GM19351 (cell line): ENCODE measurements around the gene GCG.

ENCODE experiments used
- ATAC-seq: cut with Tn5 transposase; IDR thresholded peaks from one replicate; pipeline ENCODE4 v1.9.1; 2021; ENCODE audit warnings: mild to moderate bottlenecking, moderate library complexity; ENCODE audit not compliant: unreplicated experiment

GCG gene

DNA sequence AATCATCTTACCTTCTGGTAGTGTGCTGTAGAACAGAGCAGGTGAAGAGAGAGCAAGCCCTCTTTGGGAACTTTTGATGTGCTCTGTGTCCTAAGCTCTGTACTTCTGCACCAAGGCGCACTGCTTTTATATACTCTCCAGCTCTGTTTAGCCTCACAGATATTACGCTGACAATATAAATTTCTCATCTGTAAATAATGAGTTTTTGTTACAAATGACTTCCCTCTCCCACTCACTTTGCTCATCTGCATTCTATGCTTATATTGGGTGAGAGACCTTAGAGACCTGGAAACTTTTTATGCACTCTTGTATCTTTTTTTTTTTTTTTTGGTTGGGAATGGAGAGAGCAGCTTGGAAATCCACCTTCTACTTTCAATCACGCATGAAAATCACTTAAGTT, at the start of gene GCG:
Gene GCG, minus strand, starts transcription at position 101 of the 400 bp plus-strand sequence. CDS start 3,069 bp downstream, outside the sequence.
- ATAC-seq, result no peak

DNA sequence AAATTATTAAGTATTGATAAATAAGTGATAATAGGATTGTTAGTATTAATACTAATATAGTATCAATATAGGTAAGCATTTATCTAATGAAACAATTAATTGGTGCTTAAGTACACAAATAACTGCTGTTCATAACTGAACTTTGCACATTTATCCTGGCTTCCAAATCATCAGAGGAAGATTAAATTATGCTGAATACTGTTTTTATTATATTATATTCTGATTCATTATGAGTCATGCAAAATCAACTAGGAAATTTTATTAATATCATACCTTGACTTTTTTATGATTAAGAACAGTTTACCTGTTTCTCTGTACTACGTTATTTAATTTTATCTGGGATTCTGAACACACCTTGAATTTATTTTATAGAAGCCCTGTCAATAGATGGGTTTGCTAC, 48.6 kb upstream of the GCG start:
- ATAC-seq, result no peak

DNA sequence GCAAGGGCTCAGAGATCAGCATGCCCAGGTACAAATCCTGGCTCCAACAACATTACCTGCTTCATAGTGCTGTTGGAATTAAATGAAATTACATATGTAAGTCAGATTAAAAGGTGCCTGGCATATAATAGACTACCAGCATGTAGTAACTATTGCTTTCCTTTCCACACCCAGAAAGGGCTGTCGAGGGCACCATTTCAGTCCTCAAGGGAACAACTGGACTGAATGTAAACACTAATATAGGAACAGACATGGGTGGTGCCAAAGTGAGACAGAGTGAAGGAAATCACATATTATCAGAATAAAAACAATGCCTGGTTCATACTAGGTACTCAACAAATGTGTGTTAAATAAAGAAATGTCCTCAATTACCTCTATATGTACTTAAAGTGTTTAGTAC, 47.9 kb upstream of the GCG start:
- ATAC-seq, result no peak

DNA sequence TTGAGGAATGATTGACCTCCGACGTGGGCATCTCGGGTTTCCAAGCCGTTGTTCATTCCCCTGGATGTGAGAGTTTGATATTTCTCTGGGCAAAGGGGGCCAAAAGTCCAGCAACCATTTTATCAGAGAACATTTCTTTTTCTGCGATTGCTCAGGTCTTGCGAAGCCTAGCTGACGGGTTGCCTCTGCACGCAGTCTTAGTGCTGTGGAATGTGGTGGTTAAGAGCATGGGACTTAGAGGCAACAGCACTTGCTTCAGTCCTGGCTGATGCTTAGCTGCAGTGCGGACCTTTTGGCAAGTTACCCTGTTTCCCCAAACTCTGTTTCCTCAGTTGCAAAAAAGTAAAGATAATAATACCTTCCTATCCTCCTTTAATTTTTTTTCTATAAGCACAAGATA, 46.2 kb upstream of the GCG start:
- ATAC-seq, result no peak

DNA sequence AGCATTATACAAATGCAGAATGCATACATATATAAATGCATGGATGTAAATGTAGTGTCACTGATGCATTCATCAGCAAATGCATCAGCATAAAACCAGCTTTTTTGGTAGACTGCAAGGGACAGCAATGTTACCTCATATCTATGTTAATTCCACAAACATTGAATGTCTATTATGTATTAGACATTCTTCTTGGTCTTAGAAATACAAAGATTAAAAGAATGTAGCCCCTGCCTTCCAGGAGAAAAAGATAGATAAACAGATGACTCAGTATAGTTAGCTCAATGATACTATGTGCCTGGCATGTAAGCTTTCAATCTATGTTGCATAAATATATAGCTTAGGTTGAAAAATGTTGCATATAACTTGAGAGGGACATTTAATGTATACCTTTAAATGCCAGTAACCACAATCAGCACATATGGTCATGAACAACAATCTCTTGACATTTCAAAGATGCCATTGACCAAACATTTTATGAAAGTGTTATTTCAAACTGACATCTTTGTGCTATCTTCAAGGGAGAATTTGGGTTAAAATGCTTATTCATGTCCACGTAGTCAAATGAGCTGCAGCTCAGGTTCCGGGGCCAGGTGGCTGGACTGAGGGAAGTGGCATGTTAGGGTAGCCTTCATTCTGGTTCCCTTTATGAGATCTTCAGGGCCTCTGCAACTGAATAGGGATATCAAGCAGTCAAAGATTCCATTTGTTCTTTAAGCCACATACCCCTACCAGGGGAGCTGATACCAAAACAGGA, 45.2 kb upstream of the GCG start:
- ATAC-seq, result no peak

DNA sequence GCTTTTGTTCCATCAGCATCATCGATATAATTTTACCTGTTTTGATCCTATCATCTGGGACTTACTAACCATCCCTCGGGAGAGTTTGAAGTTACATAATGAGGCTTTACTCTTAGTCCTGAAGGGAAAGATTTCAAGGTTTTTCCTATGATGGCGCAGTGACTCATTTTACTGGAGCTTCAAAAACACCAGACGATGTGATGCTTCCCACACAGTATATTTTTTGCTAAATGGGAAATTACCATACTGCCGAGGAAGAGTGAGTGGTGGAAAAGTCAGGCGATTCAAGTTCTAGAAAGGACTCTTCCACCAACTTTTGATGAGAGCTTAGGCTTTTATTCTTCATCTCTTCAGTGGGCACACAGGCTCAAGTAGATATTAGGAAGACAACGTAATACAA, 44.6 kb upstream of the GCG start:
- no peak for ATAC-seq

DNA sequence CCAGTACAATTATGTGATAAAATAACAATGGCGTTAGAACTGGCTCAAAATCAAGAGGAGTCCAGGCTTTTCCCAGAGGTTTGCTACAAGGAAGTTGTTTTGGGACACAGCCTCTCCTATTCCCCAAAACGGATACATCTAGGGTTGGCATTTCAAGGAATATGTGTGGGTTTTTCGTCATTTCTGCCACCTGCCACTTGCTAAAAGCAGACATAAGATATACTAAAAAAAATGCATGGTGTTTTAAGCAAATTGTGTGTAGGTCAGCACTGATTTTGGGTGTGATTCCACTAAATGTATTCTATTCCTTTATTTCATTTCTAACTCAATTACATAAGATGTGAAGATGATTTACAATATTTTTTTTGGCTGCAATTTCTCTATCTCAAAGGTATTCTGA, 36.4 kb upstream of the GCG start:
- no peak for ATAC-seq

DNA sequence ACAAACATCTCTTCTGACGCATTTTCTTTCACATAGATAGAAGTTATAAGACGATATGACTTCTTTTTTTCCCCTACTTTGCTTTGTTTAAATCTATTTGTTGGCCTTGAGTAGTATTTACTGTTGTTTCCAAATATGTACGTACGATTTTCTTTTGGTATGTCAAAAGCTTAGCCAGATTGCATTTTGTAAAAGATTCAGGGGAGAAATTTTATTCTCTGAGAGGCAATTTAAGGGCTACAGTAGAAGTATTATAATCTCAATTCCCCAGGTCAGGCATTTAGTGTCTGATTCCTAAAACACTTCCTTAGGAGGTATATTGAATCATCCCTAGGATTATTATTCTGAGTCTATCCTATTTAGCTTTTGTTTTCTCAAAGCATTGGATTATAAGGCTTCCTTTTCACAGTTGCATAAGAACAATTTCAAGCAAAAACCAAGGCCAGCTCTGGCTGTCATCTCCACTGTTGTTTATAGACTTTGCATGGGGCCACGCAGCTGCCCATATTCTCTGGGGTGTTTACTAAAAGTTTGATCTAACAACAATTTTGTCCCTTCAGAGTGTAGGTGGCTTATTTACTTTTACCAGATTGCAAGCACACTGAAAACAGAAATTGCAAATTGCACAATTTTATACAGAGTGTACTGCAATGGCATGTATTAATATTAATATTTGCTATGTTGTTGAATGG, 33.6 kb upstream of the GCG start:
- ATAC-seq, result no peak

DNA sequence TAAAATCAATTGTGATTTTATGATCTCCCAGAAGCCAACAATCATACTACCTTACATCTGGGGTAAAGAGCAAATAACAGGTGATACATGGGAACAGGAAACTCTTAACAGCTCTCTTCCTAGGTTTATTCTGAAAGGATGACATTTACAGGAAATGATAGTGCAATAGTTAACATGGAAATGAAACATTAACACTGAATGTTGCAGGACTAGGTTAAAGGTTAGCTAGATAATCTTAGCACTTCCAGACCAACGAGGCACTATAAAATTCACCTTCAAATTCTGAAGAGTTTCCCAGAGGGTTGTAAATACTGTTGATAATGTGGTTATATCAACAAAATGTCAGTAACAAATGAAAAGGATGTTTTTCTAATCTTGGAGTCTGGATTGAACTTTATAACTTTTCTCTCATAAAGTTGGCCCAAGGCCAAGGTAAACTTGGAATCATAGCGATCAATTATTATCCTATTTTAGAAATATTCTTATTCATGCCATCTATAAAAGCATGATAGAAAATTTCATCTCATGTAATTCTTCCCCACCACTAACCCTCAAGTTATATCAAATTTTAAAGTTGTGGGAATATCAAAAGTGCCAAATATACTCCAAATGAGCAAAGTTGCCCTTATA, 32.9 kb upstream of the GCG start:
- no peak for ATAC-seq

DNA sequence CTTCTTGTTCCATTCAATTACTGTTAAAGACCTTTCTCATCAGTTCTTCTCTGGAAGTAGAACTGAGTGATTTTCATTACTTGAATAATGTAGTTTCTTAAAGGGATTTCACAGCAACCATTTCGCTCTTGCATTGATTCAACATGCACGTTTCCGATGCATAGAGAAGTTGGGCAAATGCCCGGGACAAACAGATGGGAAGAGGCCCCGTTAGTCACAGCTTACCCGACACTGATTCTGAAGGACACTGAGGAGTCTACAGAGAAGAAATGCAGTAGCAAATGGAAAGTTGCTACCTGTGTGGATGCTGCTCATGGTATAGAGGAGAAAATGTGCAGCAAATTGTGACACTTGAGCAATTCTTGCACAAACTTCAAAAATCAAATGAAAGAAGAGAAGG, 32.3 kb upstream of the GCG start:
- ATAC-seq, result no peak

DNA sequence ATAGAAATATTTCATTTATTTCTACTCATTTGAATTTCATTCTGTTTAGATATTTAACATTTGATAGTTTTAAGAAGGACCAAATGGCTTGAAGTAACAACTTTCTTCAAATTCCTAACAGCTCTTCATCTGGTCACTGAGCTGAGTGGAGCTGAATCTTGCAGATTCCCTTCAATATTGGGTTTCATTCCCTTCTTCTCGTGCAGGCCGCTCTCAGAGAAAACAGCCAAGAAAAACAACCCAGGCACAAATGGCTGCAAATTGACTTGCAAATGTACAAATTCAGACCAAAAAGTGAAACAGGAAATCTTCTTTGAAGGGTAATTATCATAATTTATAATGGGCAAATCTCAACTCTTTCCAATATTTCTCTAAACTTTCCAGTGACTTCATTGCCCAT, 30.3 kb upstream of the GCG start:
- ATAC-seq, result no peak

DNA sequence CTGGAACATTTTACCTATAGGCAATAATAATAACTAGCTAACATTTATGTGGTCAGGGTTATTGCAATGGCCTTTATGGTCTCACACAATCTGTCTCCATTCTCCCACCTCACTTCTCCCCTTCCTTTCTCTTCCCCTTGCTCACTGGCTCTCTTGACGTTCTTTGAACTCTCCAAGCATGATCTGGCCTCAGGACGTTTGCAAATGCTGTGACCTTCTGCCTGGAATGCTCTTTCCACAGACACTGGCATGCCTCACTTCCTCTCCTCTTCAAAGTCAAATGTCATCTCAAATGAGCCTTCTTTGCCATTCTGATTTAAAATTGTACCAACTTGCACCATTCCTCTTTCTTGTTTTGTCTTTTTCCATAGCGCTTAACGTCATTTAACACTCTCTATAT, 25.3 kb upstream of the GCG start:
- ATAC-seq, result no peak

DNA sequence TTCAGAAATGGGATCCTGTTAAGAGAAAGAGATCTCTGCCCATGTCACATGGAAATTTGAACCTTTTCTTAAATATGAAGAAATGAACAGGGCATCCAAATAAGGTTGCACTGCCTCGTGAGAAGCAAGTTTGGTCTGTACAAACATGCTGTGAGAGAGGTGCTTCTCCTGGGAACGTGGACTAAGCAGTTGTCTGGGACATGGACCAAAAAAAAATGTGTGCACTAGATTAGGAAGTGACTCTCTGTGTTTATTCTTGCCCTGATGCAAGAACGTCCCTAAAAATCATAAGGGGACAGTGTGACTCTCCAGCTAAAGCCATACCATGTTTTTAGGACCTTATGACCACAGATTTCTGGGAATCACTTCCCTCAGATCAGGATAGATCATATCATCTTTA, 23.7 kb upstream of the GCG start:
- ATAC-seq, result no peak

DNA sequence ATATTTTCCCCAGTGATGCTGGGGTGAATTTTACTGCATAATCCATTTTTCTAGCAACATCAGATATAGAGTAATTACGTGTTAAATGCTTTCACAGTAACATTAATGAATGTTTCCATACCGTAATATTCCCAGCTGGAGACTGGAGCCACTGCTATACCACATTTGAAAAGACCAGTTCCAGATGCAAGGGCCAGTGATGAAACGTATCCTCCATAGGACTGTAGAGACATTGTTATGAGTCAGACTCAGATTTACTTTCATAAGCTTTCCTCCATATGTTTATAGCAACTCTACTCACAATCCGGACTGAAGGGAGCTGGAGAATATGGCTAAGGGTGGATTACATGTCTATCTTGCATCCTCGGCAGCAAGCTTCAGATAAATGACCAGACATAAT, 22.7 kb upstream of the GCG start:
- ATAC-seq, result no peak

DNA sequence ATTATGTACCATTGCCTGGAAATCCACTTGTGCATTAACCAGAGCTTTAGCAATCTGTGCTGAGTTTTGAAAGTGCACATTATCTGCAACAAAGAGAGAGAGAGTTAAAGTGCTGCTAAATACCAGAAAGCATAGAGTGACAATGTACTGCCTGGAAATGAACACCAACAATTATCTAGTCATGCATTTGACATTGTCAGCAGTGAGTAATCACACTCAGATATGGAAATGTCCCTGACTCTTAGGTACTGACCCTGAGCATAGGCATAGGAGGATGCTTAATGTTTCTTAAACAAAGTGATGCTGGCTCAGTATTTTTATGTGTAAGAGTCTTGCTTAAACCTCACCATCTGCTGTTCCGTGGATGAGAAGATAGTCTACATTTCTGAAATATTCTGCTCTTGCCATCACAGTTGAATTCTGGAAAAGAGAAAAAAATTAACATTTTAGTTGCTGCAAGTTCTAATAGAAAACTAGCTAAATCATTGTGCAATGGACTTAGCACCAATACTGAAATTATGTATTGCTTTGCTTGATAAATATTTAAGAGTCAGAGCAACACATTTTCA, 20.8 kb upstream of the GCG start:
- ATAC-seq, result no peak

DNA sequence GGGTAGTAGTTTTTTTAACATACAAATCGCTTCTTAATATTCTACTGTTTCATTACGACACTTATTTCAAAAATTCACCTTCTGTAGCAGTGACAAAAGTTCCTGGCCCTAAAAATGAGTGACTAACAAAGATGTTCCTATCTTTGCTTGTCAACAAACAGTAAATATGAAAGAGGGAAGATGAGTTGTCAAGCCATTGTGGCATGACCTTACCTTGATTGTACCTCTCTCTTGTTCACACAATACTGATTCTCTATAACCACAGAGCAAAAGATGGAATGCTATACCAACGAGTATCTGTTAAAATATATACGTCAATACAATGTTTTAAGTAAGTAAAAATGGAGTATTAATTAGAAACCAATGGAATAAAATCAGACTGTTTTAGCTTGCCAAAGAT, 14.7 kb upstream of the GCG start:
- ATAC-seq, result no peak

DNA sequence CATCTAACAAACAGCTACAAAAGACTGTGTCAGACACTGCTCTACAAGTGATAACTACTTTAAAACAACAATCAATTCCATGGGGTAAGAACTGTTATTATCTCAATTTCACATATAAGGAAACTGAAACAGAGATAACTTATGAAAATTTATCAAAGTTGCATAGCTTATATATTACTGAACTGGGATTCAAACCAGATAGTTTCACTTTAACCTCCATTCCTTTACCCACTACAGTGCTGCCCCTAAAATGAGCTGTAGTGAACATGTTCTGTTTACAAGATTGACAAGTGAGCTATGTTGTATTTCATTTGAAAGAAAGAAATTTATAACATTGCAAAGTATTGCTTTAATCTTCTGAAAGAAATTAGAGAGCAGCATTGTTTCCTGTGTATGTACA, 14.1 kb upstream of the GCG start:
- no peak for ATAC-seq

DNA sequence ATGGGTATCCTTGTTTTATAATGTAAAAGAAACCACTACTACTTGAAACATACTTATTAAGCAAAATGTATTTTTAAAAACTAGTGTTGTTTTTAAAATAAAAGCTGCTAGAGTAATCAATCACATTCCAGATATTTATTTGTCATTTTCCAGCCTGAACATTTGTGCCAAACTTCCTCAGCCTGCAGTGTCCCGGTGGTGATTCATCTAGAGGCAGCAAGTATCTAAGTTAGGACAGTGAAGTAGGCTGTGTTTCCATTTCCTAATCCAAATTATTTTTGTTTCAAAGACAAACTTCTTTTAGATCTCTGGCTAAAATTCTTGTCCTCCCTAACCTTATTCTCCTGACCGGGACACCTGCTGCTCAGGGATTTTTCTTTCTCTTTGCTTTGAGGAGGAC, 12.8 kb upstream of the GCG start:
- ATAC-seq, result no peak

DNA sequence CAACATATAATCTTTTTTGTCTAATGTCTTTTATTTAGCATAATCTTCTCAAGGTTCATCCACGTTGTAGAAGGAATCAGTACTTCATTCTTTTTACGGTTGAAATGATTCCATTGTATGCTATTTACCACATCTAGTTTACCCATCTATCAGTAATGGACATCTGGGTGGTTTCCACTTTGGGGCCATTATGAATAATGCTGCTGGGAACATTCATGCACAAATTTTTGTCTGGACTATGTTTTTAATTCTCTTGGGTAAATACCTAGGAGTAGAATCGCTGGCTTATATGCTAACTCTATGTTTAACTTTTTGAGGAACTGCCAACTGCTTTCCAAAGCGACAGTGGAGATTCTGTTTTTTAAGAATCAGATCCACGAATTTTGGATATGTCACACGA, 7.4 kb upstream of the GCG start:
- no peak for ATAC-seq

DNA sequence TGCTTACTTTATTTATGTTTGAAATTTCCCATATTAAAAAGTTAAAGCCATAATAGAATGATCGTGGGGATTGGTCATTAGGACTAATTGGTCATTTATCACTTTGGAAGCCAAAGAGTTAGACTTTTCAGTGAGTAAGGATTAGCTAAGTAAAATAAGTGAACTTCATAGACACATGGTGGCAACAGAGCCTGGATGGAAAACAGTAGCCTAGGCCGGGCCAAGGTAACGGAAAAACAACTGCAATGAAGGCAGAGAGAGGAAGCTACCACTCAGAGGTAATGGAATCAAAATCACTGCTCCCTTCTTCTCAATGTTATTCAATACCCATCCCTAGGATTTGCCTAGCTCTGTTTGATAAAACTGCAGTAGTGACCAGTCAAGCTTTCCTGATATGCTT, 4.1 kb upstream of the GCG start:
- no peak for ATAC-seq

DNA sequence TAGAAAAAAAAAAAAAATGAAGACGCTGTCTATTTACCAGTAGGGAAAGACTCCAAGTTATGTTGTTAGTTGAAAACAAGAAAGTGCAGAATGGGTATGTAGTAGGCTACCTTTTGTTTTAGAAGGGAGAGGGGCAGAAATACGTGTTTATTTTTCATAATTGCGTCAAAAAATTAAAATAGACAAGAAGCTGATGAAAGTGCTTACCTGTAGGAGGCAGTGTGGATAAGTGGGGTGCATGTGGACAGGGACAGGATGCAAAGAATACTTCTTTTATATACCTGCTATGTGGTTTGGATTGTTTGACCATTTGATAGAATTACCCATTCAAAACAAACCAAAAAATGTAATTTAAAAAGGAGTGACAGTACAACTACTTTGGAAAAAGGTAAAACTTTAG, 3.0 kb upstream of the GCG start:
- ATAC-seq, result no peak

DNA sequence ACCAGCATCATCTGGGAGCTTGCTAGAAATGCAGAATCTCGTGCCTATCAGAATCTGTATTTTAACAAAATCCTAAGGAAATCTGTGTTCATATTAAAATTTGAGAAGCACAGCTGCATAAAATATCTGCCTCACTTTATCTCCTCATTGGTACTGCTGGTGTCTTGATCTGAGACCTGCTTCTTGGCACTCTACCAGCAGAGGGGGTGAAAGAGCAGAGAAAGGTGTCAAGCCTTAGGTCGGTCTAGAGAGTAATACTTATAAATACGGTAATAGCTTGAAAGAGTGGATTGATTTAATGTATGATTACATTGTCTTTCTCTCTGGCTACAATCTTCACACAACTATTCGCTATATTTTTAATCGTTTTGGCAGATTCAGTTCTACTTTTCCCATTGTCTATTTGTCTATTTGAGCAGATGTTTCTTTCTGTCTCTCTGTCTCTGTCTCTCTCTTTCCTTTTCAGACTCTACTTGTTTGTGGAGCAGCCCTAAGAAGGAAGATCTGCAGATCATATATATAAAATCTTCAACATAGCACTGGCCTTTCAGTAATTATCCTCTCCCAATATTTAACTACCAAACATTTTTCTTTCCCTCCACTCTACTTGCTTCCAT, 1.7 kb upstream of the GCG start:
- peak; percentile 98 for ATAC-seq
